IPS-18a (cell line): ENCODE results near the gene FGFR3.

ENCODE experiments used
- H3K27ac ChIP-seq: one replicate; pipeline ENCODE4 v1.5.1; 2013; ENCODE audit warnings: low read length
- H3K27me3 ChIP-seq: one replicate; pipeline ENCODE4 v1.6.1; 2013; ENCODE audit warnings: mild to moderate bottlenecking, low read length; ENCODE audit not compliant: control insufficient read depth, insufficient read depth
- H3K36me3 ChIP-seq: one replicate; pipeline ENCODE4 v1.6.1; 2013; ENCODE audit warnings: low read depth, low read length; ENCODE audit not compliant: control insufficient read depth
- H3K4me1 ChIP-seq: one replicate; pipeline ENCODE4 v1.6.1; 2013; ENCODE audit warnings: low read depth, low read length; ENCODE audit not compliant: control insufficient read depth
- H3K4me3 ChIP-seq: one replicate; pipeline ENCODE4 v1.5.1; 2013; ENCODE audit warnings: low read length
- H3K9ac ChIP-seq: one replicate; pipeline ENCODE4 v1.6.1; 2013; ENCODE audit warnings: mild to moderate bottlenecking, low read length, moderate library complexity
- H3K9me3 ChIP-seq: one replicate; pipeline ENCODE4 v1.6.1; 2013; ENCODE audit warnings: low read depth, low read length; ENCODE audit not compliant: control insufficient read depth

FGFR3 gene

DNA sequence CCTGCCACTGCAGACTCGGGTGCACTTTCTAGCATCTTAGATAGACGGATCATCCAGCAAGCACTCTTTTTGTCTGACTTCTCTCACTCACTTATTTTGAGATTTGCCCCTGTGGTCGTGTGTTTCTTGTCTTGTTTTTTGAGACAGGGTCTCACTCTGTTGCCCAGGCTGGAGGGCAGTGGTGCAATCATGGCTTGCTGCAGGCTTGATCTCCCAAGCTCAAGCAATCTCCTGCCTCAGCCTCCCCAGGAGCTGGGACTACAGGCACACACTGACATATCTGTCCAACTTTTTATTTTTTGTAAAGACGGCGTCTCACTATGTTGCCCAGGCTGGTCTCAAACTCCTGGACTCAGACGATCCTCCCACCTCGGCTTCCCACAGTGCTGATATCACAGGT is 26.7 kb downstream of the FGFR3 start:
- H3K9me3 ChIP-seq: no peaks in the 10 kb centered on the region
- no peak overlapping the region for H3K27ac ChIP-seq
- H3K36me3 ChIP-seq: peaks cover 50% of the 10 kb centered on the region
- H3K27me3 ChIP-seq: no peaks in the 10 kb centered on the region
- H3K9ac ChIP-seq: no peak overlapping the region
- no peak overlapping the region for H3K4me3 ChIP-seq
- no peaks in the 10 kb centered on the region for H3K4me1 ChIP-seq

DNA sequence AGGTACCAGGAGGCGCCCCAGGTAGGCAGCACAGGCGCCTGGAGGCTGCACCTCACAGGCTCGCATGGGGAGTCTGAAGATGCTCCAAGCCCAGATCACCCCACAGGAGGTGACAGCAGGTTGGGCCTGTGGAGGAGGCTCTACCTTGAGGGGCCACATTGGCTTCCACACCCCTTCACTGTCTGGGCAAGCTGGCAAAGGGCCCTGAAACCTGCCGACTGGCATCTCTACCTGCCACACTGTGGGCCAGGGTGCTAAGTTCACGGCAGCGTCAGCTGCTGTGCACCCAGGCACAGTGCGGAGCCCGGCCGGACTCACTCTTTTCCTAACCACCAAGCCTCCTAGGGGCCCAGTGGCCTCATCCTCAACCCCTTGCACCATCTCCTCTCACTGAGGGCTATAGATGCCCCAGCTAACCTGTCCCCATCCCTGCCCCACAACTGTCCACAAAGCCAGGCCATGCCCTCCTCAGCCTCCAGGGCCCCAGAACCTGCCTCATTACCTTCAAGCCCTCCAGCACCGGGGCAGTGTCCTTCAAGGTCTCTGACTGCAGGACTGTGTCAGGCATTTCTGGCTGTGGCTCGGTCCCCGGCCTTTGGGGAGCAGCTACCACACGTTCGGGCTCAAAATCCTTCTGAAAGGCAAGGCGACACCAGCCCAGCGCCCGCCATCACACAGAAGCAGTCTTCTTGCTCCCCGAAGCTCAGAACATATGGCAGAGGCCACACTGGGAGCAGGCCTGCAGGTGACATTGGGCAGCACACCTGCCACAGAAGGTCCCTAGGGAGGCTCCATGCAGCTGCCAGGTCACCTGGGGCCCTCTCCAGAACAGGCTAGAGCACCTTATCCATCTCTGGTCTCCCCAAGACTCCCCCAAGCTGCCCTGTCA is 28.8 kb downstream of the FGFR3 start:
- no peaks in the 10 kb centered on the region for H3K9me3 ChIP-seq
- no peaks in the 10 kb centered on the region for H3K27me3 ChIP-seq
- H3K27ac ChIP-seq: no peak overlapping the region
- H3K36me3 ChIP-seq: peaks cover 47% of the 10 kb centered on the region
- H3K4me1 ChIP-seq: no peaks in the 10 kb centered on the region
- no peak overlapping the region for H3K4me3 ChIP-seq
- H3K9ac ChIP-seq: no peak overlapping the region

DNA sequence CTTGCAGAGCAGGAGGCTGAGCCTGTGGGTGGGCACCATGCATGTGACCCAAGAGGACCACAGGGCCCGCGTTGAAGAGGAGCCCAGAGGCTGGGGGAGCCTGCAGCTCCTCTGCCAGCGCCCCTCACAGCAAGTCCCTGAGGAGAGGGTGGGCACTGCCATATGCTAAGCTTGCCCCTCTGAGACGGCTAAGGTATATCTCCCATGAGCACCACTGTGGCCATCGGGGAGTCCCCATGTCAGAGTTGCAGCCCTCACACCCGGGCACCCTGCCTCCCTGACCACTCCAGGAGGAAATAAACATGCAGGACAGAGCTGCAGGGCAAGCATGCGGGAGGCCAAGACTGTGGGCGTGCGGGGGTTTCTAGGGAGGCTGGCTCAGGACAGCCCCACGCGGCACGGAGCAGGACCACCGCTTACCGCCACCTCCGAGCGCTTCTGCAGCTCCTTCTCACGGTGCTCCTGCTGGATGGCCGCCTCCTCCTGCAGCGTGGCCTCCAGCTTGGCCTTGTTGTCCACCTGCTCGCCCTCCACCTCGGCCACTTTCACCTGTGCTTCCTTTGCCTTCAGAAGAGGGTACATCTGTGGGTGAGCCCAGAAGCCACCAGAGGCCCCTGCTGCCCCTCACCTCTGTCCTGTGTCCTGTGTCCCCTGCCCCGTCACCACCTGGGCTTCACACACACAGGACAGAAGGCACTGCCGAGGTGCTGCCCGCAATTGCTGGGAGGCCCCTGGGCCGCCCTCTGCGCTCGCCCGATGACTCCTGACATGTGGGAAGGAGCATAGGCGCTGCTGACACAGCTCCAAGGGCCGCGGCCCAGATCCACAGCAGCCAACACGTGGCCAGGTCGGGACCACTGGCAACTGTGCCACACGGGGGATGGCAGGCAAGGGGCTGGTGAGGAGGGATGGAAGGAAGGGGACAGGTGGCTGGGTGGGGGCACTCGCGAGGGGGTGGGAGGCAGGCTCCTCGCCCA is 29.8 kb downstream of the FGFR3 start:
- Histone ChIP-seq H3K4me3 (no peak overlapping the region), H3K27me3 (no peaks in the 10 kb centered on the region), H3K9ac (no peak overlapping the region), H3K27ac (no peak overlapping the region), H3K9me3 (no peaks in the 10 kb centered on the region), H3K4me1 (no peaks in the 10 kb centered on the region), H3K36me3 (peaks cover 39% of the 10 kb centered on the region)

DNA sequence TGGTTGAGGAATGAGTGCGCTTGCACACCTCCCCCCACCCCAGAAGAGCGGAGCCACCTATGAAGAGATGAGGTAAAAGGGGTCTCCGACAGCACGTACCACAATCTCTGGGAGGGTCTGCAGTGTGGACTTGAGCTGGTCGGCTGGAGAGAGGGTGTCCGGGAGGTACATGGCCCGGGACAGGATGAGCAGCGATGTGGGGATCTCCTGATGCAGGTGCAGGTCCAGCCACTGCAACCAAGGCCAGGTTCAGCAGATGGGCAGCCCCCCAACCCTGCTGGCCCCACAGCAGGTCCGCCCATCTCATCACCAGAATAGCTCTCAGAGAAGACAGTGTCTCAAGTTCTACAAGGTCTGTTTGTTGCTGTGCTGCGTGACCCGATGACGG is 30.4 kb downstream of the FGFR3 start:
- Histone ChIP-seq H3K9me3 (no peaks in the 10 kb centered on the region), H3K9ac (no peak overlapping the region), H3K4me3 (no peak overlapping the region), H3K27me3 (no peaks in the 10 kb centered on the region), H3K4me1 (no peaks in the 10 kb centered on the region), H3K27ac (no peak overlapping the region), H3K36me3 (peaks cover 39% of the 10 kb centered on the region)

DNA sequence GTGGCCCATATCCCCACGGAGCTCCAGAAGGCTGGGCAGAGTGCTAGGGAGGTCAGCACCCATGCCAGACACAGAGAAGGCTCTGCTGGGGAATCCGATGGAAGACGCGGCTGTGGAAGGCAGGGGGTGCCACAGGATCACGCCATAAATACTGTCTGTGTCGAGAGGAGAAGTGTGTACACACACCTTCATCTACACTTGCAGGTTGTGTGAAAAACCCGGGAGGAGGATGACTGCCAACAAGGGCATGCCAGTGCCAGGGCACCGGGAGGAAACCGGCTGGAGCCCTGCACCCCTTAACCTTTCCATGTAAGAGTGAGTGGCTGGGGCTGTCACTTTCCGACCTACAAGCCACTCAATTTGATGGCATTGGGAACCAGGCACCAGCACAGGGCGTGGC is 31.7 kb downstream of the FGFR3 start:
- Histone ChIP-seq H3K27me3 (no peaks in the 10 kb centered on the region), H3K9ac (no peak overlapping the region), H3K4me1 (peaks cover 4% of the 10 kb centered on the region), H3K36me3 (peaks cover 29% of the 10 kb centered on the region), H3K9me3 (no peaks in the 10 kb centered on the region), H3K4me3 (no peak overlapping the region), H3K27ac (no peak overlapping the region)

DNA sequence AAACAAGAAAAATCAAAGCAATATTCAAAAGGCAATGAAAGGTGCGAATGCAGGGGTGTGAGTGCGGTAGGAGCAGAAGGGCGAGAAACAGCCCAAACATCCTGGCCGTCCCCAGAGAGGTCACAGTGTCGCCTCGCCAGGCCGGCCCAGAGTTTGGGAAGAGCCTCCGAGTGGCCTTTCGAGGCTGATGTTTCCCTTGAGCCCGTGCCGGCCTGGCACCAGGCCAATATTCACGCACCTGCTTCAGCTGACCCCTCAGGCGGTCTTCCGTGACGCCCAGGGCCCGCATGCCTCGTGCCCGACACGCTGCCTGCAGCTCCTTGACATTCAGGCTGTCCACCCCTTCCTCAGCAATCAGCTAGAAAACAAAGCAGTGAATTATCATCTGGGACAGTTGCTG is 32.2 kb downstream of the FGFR3 start:
- H3K9me3 ChIP-seq: no peaks in the 10 kb centered on the region
- H3K36me3 ChIP-seq: peaks cover 29% of the 10 kb centered on the region
- H3K4me3 ChIP-seq: no peak overlapping the region

DNA sequence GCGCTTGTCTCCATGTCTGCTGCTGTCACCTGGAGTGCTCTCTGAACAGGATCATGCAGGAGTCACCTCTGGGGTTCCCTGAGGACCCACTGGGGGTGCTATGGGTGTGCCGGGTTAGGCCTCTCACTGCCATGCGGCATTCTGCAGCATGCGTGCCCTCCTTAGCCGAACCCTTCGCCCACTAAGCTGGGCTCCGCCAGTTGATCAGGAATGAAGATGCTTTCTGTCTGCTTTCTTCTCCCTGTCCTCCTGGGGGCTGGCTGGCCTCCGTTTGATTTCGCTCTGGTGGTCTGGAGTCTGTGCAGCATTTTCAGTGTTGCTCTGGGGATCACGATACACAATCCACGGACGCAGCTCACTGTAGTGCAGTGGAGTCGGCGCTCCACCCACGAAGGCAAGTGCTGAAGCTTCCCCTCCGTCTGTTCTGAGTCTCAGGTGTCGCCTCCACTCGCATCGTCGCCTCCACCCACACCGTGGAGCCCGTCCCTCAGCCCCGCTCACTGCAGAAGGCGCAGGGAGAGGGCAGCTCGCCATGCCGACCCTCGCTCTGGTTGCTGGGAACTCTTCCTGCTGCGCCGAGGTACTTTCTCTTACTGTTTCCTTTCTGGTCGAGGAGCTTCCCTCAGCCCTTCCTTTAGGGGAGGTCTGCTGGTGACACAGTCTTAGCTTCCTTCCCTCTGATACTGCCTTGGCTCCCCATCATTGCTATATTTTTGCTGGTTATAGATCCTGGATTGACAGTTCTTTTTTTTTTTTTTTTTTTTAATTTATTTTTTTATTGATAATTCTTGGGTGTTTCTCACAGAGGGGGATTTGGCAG is 33.6 kb downstream of the FGFR3 start:
- H3K9ac ChIP-seq: no peak overlapping the region
- peaks cover 7% of the 10 kb centered on the region for H3K4me1 ChIP-seq
- no peak overlapping the region for H3K4me3 ChIP-seq
- no peaks in the 10 kb centered on the region for H3K27me3 ChIP-seq
- H3K9me3 ChIP-seq: no peaks in the 10 kb centered on the region
- H3K36me3 ChIP-seq: peaks cover 33% of the 10 kb centered on the region
- no peak overlapping the region for H3K27ac ChIP-seq

More for the DNA sequence above, 32.2 kb downstream of the FGFR3 start:
- no peak overlapping the region for H3K27ac ChIP-seq
- H3K9ac ChIP-seq: no peak overlapping the region
- H3K27me3 ChIP-seq: no peaks in the 10 kb centered on the region
- H3K4me1 ChIP-seq: peaks cover 7% of the 10 kb centered on the region

DNA sequence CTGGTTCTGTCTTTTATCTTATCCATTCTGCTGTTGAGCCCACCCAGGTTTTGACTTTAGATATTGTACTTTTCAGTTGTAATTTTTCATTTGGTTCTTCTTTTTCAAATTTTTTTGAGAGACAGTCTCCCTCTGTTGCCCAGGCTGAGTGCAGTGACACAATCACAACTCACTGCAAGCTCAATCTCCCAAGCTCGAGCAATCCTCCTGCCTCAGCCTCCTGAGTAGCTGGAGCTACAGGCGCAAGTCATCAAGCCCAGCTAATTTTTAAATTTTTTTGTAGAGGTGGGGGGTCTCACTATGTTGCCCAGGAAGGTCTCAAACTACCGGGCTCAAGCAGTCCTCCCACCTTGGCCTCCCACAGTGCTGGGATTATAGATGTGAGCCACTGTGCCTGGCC is 37.1 kb downstream of the FGFR3 start:
- H3K4me1 ChIP-seq: peaks cover 7% of the 10 kb centered on the region
- no peak overlapping the region for H3K27ac ChIP-seq
- no peaks in the 10 kb centered on the region for H3K27me3 ChIP-seq
- H3K4me3 ChIP-seq: no peak overlapping the region
- no peak overlapping the region for H3K9ac ChIP-seq
- H3K36me3 ChIP-seq: peaks cover 32% of the 10 kb centered on the region
- no peaks in the 10 kb centered on the region for H3K9me3 ChIP-seq

DNA sequence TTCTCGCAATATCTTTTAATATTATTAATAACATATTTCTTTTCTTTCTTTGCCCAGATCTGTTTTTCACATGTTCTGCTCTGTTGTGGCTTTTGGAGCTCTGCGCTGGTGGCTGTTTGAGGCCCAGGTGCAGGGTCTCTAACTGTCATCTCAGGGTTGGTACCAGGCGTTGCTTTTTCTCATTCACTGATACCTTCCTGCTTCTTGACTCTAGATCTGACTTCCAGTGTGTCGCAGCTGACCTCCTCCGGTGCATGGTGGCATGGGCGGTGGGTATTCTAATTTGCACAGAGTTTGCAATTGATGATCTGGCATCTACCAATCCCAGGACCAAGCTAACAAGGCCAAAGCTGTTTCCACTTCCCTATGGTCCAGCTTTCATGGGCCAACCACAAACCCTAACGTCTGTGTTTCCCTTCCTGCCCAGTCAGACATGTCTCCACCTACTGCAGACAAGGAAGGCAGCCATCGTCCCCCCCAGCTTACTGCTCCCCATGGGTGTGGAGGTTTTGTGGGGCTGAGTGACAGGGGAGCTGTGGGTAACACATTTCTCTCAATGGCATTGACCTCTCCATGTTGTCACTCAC is 37.6 kb downstream of the FGFR3 start:
- Histone ChIP-seq H3K9me3 (no peaks in the 10 kb centered on the region), H3K9ac (no peak overlapping the region), H3K27ac (no peak overlapping the region), H3K36me3 (peaks cover 32% of the 10 kb centered on the region), H3K4me3 (no peak overlapping the region), H3K27me3 (no peaks in the 10 kb centered on the region), H3K4me1 (peaks cover 7% of the 10 kb centered on the region)

DNA sequence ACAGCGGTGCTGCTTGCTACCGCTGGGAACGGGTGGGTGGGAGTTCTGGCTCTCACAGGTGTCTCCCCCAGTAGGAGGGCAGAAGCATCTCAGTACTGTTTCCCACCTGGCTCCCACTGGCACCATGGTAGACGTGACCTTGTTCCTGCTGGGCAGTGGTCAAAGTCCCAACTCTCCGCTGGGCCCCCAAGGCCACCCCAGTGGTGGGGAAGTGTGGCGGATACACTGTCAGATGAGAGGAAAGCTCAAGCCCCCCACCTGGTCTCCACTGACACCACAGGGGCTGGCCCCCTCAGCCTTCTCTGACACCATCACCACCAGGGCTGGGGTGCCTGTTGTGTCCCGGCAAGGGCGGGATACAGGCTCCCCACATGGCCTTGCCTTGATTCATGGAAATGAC is 38.2 kb downstream of the FGFR3 start:
- Histone ChIP-seq H3K9ac (no peak overlapping the region), H3K27ac (no peak overlapping the region), H3K9me3 (no peaks in the 10 kb centered on the region), H3K27me3 (no peaks in the 10 kb centered on the region), H3K4me1 (peaks cover 7% of the 10 kb centered on the region), H3K4me3 (no peak overlapping the region), H3K36me3 (peaks cover 30% of the 10 kb centered on the region)

DNA sequence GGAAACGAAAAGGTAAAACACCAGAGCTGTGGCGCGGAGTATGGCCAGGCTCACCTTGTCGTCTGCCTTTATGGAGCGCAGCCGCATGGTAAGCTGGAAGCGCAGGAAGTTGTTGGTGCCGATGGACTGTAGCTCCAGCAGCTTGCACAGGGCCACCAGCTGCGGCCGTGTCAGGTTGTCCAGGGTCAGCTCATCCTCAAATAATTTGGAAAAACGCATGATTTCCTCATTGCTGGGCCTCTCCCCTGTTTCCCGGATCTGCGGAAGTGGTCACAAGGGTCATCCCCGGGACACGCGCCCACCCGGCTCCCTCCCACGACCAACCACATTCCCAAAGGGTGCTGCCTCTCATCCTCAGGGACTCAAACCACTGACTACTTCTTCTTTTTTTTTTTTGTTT is 39.6 kb downstream of the FGFR3 start:
- H3K27me3 ChIP-seq: no peaks in the 10 kb centered on the region
- H3K36me3 ChIP-seq: peaks cover 36% of the 10 kb centered on the region
- H3K4me1 ChIP-seq: peaks cover 7% of the 10 kb centered on the region
- H3K4me3 ChIP-seq: no peak overlapping the region
- no peak overlapping the region for H3K27ac ChIP-seq
- H3K9me3 ChIP-seq: no peaks in the 10 kb centered on the region
- no peak overlapping the region for H3K9ac ChIP-seq
